HepG2 (cell line): ENCODE results near the gene KCNIP4. TPM values are rescaled to one million over a fixed set of nuclear protein-coding genes. Genes with fewer than 3 reads are reported as not detected.

Source experiments
- ATAC-seq: fragments of 200-7000 bp; cut with Tn5 transposase; 3 replicates; pipeline ENCODE4 v1.9.1; 2020; ENCODE audit warnings: mild to moderate bottlenecking, moderate library complexity
- BruUV-seq: library from RNA; stranded (reverse); fragments of 400-500 nt; replicated peaks from 2 replicates; lab custom pipeline; 2021; lab: Mats Ljungman, UMichigan
- CTCF ChIA-PET: fragments of 300-600 bp; formaldehyde crosslinking; extraction: SDS; loops from one replicate; lab custom pipeline; 2021; ENCODE audit warnings: low total read pairs, inconsistent platforms, low intra/inter-chr PET ratio; lab: Yijun Ruan, JAX
- POLR2A ChIA-PET: fragments of 350-600 bp; sonication (Branson Sonifier 250); formaldehyde crosslinking; loops from one replicate; lab custom pipeline; 2020; ENCODE audit warnings: antibody characterized with exemption, inconsistent platforms; lab: Yijun Ruan, JAX
- DNase-seq: peaks from one replicate; pipeline ENCODE4 v3.0.0-alpha.2; 2015; ENCODE audit warnings: low spot score
- FAIRE-seq: peaks from 3 replicates; lab custom pipeline; 2011; peaks lifted over from hg19 to GRCh38; lab: Jason Lieb, UNC
- H2AFZ ChIP-seq: one replicate; pipeline ENCODE4 v1.6.1; 2011; ENCODE audit warnings: low read length, inconsistent platforms
- H3K27ac ChIP-seq: fragments of 300-600 bp; 3 replicates; pipeline ENCODE4 v1.8.0; 2011; ENCODE audit warnings: mixed run types, mild to moderate bottlenecking, mixed read lengths, low read length, inconsistent platforms; ENCODE audit not compliant: insufficient read depth; ENCODE audit errors: extremely low read length
- H3K27me3 ChIP-seq, 2 experiments: fragments of 200-600 bp in 1 of 2; 2 replicates in 1 of 2; 3 replicates in 1 of 2; pipeline versions ENCODE4 v1.6.0 to v1.8.0; 2011; ENCODE audit warnings: low read length in 2 of 2, mild to moderate bottlenecking in 2 of 2, moderate library complexity in 2 of 2, inconsistent platforms in 1 of 2; ENCODE audit not compliant: insufficient read depth in 2 of 2, control insufficient read depth in 1 of 2
- H3K36me3 ChIP-seq, 2 experiments: fragments of 200-600 bp in 1 of 2; replicated peaks in 1 of 2; 2 replicates in 1 of 2; 3 replicates in 1 of 2; pipeline versions ENCODE4 v1.5.1 to v1.8.0; 2011; ENCODE audit warnings: low read length in 2 of 2, inconsistent platforms in 1 of 2; ENCODE audit not compliant: insufficient read depth in 2 of 2, control insufficient read depth in 1 of 2
- H3K4me1 ChIP-seq: 2 replicates; pipeline ENCODE4 v1.5.1; 2012; ENCODE audit warnings: low read length, inconsistent platforms; ENCODE audit not compliant: insufficient read depth
- H3K4me2 ChIP-seq: 2 replicates; pipeline ENCODE4 v1.6.0; 2011; ENCODE audit warnings: low read depth, low read length, inconsistent platforms
- H3K4me3 ChIP-seq, 3 experiments: fragments of 200-600 bp in 1 of 3; sonication (generic), shearing (Covaris generic) in 1 of 3; replicated peaks in 1 of 3; 2 replicates each; pipeline ENCODE4 v1.5.1; 2011 to 2016; ENCODE audit warnings: low read length in 3 of 3, inconsistent platforms in 2 of 3, low read depth in 2 of 3, mild to moderate bottlenecking in 2 of 3, control low read depth in 1 of 3, mixed read lengths in 1 of 3; ENCODE audit not compliant: insufficient read depth in 1 of 3
- H3K79me2 ChIP-seq: one replicate; pipeline ENCODE4 v1.6.1; 2011; ENCODE audit warnings: low read length, inconsistent platforms; ENCODE audit not compliant: insufficient read depth
- H3K9ac ChIP-seq: 2 replicates; pipeline ENCODE4 v1.6.0; 2011; ENCODE audit warnings: mild to moderate bottlenecking, low read depth, low read length, inconsistent platforms; ENCODE audit not compliant: insufficient read depth
- H3K9me3 ChIP-seq: 2 replicates; pipeline ENCODE4 v1.5.1; 2012; ENCODE audit warnings: mild to moderate bottlenecking, low read length
- H4K20me1 ChIP-seq: 2 replicates; pipeline ENCODE4 v1.6.0; 2011; ENCODE audit warnings: inconsistent platforms, mild to moderate bottlenecking, low read length, moderate library complexity; ENCODE audit not compliant: insufficient read depth
- AGO1 ChIP-seq: fragments of 200-400 bp; formaldehyde crosslinking; IDR thresholded peaks from 2 replicates; pipeline ENCODE4 v1.6.1; 2017; ENCODE audit warnings: mild to moderate bottlenecking, low read depth, low read length, moderate library complexity; ENCODE audit not compliant: poor library complexity, severe bottlenecking
- FOXK2 ChIP-seq: fragments of 450-650 bp; IDR thresholded peaks from 2 replicates; pipeline ENCODE4 v1.6.1; 2016
- ZNF333 ChIP-seq: sonication (generic); formaldehyde crosslinking; IDR thresholded peaks from 2 replicates; pipeline ENCODE4 v1.4.0; 2020; ENCODE audit warnings: mild to moderate bottlenecking, missing genetic modification reagents, borderline replicate concordance
- WGBS: methylation state at CpG from one replicate; pipeline ENCODE4 v1.1.6; 2017; ENCODE audit warnings: low lambda C conversion rate; 5-methylcytosine and 5-hydroxymethylcytosine counted together
- in situ Hi-C: cut with HindIII; loops from 2 replicates; pipeline ENCODE4 v1.10.0; 2017; ENCODE audit warnings: low pct_unique_long_range_greater_than_20kb; ENCODE audit not compliant: extremely low pct_ligation_motif_present
- intact Hi-C: fragments of 100-400 bp; cut with micrococcal nuclease; formaldehyde crosslinking; loops from one replicate; pipeline ENCODE4 v1.10.0; 2022; ENCODE audit not compliant: unreplicated experiment
- polyA plus RNA-seq, 8 experiments: library from polyadenylated mRNA; depleted of rRNA in 3 of 8; stranded (reverse) in 7 of 8; unstranded in 1 of 8; fragments of >200 nt; fragmentation: Illumina TruSeq in 4 of 8; extraction: Trizol in 4 of 8; gene quantifications; 2 replicates each; pipeline versions ENCODE4 v1.2.1 to v1.2.3, GENCODE V29; 2011 to 2016; ENCODE audit warnings: low read depth in 4 of 8, missing spikeins in 1 of 8, mixed read lengths in 1 of 8; ENCODE audit not compliant: insufficient read depth in 1 of 8
- total RNA-seq, 5 experiments: library from RNA; depleted of rRNA; stranded (reverse); fragments of >200 nt; fragmentation: Illumina TruSeq; extraction: Trizol; gene quantifications; 2 replicates each; pipeline ENCODE4 v1.2.3, GENCODE V29; 2016; ENCODE audit warnings: low read depth in 1 of 5
- TF ChIP-seq, protein P1 (sequence below): sonication (generic); formaldehyde crosslinking; IDR thresholded peaks from 2 replicates; pipeline ENCODE4 v1.9.0; 2021; ENCODE audit warnings: missing genetic modification reagents, borderline replicate concordance
- TF ChIP-seq, protein P2 (sequence below): sonication (generic); formaldehyde crosslinking; IDR thresholded peaks from 2 replicates; pipeline ENCODE4 v1.8.0; 2022; ENCODE audit warnings: missing genetic modification reagents, mild to moderate bottlenecking, moderate library complexity, borderline replicate concordance
- TF ChIP-seq, protein P3 (sequence below): IDR thresholded peaks from 2 replicates; pipeline ENCODE4 v1.6.1; 2012; ENCODE audit warnings: inconsistent platforms
- TF ChIP-seq, protein P4 (sequence below): sonication (generic); formaldehyde crosslinking; IDR thresholded peaks from 2 replicates; pipeline ENCODE4 v1.5.1; 2020; ENCODE audit warnings: mild to moderate bottlenecking, missing genetic modification reagents, moderate library complexity
- TF ChIP-seq, protein P5 (sequence below): sonication (generic); formaldehyde crosslinking; IDR thresholded peaks from 2 replicates; pipeline ENCODE4 v1.4.0; 2020; ENCODE audit warnings: missing genetic modification reagents, borderline replicate concordance
- TF ChIP-seq, protein P6 (sequence below): sonication (generic); formaldehyde crosslinking; IDR thresholded peaks from 2 replicates; pipeline ENCODE4 v1.4.0; 2020; ENCODE audit warnings: low read depth, mild to moderate bottlenecking, missing genetic modification reagents

Gene KCNIP4
- total and polyA plus RNA-seq, 2 of the 13 experiments (the other 11 are each of a cell fraction or from before 2014, with no cell fraction given) = 0.09 TPM; not detected in 1

DNA sequence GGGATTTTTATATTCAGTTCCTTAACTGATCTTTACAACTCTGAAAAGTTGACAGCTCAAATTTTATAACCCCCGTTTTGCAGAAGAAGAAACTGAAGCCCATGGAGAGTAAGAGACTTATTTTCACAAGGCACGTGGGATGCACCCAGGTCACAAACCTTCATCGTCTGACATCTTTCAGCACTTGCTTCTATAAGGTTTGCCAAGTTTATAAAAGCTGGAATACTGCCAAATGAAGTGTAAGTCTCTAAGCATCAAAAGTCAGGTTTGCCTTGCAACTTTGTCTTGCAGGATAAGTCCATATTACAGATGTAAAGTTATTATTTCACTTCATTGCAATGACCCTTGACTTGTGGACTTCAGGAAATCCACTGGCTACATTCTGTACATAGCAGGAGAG, 6.3 kb upstream of the KCNIP4 start (continued):
- TF ChIP-seq, protein P1, sequence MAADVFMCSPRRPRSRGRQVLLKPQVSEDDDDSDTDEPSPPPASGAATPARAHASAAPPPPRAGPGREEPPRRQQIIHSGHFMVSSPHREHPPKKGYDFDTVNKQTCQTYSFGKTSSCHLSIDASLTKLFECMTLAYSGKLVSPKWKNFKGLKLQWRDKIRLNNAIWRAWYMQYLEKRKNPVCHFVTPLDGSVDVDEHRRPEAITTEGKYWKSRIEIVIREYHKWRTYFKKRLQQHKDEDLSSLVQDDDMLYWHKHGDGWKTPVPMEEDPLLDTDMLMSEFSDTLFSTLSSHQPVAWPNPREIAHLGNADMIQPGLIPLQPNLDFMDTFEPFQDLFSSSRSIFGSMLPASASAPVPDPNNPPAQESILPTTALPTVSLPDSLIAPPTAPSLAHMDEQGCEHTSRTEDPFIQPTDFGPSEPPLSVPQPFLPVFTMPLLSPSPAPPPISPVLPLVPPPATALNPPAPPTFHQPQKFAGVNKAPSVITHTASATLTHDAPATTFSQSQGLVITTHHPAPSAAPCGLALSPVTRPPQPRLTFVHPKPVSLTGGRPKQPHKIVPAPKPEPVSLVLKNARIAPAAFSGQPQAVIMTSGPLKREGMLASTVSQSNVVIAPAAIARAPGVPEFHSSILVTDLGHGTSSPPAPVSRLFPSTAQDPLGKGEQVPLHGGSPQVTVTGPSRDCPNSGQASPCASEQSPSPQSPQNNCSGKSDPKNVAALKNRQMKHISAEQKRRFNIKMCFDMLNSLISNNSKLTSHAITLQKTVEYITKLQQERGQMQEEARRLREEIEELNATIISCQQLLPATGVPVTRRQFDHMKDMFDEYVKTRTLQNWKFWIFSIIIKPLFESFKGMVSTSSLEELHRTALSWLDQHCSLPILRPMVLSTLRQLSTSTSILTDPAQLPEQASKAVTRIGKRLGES (CRISPR knock-in tag) = no peak
- no peak for TF ChIP-seq AGO1

DNA sequence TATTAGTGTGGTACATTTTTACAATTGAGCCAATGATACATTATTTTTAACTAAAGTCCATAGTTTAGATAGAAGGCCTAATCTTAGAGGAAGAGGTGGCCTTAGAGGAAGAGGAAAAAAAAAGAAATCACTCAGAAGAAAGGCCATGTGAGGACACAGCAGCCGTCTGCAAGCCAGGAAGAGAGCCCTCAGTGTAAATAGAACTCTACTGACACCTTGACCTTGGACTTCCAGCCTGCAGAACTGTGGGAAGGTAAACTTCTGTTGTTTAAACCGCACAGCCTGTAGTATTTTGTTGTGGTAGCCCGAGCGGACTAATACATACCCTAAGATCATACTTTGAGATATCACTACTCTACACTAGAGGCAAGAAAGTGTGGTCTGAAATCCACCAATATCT, 5.1 kb upstream of the KCNIP4 start:
- ATAC-seq (no peak; the same call in 2 of the 3 replicates), DNase-seq (no peak), FAIRE-seq (no peak)
- WGBS = 4% methylated on average over 4 of the region's 4 CpGs
- no peaks in the 10 kb centered on the region for H4K20me1 ChIP-seq
- no peak overlapping the region for H3K9ac ChIP-seq
- ChIA-PET CTCF (no interaction called here), POLR2A (no interaction called here)
- H3K4me2 ChIP-seq = no peak overlapping the region
- BruUV-seq = no TSS peak
- no peaks in the 10 kb centered on the region for H3K9me3 ChIP-seq
- H3K4me3 ChIP-seq = no peak overlapping the region
- no peak overlapping the region for H3K27ac ChIP-seq
- no peaks in the 10 kb centered on the region for H3K36me3 ChIP-seq
- peaks cover 0 to 9% of the 10 kb centered on the region in 2 experiments; a peak in 1 of 5 replicates for H3K27me3 ChIP-seq
- in situ Hi-C loops (no loop called here), intact Hi-C loops (no loop called here)
- no peak overlapping the region for H2AFZ ChIP-seq
- no peaks in the 10 kb centered on the region for H3K4me1 ChIP-seq
- no peaks in the 10 kb centered on the region for H3K79me2 ChIP-seq
- TF ChIP-seq, protein P2, sequence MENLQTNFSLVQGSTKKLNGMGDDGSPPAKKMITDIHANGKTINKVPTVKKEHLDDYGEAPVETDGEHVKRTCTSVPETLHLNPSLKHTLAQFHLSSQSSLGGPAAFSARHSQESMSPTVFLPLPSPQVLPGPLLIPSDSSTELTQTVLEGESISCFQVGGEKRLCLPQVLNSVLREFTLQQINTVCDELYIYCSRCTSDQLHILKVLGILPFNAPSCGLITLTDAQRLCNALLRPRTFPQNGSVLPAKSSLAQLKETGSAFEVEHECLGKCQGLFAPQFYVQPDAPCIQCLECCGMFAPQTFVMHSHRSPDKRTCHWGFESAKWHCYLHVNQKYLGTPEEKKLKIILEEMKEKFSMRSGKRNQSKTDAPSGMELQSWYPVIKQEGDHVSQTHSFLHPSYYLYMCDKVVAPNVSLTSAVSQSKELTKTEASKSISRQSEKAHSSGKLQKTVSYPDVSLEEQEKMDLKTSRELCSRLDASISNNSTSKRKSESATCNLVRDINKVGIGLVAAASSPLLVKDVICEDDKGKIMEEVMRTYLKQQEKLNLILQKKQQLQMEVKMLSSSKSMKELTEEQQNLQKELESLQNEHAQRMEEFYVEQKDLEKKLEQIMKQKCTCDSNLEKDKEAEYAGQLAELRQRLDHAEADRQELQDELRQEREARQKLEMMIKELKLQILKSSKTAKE (CRISPR knock-in tag) = 0 out of 2 replicates have a peak, but pooled peaks have one; percentile 24
- TF ChIP-seq, protein P3, sequence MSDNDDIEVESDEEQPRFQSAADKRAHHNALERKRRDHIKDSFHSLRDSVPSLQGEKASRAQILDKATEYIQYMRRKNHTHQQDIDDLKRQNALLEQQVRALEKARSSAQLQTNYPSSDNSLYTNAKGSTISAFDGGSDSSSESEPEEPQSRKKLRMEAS = no peak
- TF ChIP-seq FOXK2 = no peak
- no peak for TF ChIP-seq ZNF333 (CRISPR knock-in tag)
- TF ChIP-seq, protein P4, sequence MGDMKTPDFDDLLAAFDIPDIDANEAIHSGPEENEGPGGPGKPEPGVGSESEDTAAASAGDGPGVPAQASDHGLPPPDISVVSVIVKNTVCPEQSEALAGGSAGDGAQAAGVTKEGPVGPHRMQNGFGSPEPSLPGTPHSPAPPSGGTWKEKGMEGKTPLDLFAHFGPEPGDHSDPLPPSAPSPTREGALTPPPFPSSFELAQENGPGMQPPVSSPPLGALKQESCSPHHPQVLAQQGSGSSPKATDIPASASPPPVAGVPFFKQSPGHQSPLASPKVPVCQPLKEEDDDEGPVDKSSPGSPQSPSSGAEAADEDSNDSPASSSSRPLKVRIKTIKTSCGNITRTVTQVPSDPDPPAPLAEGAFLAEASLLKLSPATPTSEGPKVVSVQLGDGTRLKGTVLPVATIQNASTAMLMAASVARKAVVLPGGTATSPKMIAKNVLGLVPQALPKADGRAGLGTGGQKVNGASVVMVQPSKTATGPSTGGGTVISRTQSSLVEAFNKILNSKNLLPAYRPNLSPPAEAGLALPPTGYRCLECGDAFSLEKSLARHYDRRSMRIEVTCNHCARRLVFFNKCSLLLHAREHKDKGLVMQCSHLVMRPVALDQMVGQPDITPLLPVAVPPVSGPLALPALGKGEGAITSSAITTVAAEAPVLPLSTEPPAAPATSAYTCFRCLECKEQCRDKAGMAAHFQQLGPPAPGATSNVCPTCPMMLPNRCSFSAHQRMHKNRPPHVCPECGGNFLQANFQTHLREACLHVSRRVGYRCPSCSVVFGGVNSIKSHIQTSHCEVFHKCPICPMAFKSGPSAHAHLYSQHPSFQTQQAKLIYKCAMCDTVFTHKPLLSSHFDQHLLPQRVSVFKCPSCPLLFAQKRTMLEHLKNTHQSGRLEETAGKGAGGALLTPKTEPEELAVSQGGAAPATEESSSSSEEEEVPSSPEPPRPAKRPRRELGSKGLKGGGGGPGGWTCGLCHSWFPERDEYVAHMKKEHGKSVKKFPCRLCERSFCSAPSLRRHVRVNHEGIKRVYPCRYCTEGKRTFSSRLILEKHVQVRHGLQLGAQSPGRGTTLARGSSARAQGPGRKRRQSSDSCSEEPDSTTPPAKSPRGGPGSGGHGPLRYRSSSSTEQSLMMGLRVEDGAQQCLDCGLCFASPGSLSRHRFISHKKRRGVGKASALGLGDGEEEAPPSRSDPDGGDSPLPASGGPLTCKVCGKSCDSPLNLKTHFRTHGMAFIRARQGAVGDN = no peak
- TF ChIP-seq, protein P5, sequence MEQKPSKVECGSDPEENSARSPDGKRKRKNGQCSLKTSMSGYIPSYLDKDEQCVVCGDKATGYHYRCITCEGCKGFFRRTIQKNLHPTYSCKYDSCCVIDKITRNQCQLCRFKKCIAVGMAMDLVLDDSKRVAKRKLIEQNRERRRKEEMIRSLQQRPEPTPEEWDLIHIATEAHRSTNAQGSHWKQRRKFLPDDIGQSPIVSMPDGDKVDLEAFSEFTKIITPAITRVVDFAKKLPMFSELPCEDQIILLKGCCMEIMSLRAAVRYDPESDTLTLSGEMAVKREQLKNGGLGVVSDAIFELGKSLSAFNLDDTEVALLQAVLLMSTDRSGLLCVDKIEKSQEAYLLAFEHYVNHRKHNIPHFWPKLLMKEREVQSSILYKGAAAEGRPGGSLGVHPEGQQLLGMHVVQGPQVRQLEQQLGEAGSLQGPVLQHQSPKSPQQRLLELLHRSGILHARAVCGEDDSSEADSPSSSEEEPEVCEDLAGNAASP (CRISPR knock-in tag) = peak; percentile 94
- TF ChIP-seq, protein P6, sequence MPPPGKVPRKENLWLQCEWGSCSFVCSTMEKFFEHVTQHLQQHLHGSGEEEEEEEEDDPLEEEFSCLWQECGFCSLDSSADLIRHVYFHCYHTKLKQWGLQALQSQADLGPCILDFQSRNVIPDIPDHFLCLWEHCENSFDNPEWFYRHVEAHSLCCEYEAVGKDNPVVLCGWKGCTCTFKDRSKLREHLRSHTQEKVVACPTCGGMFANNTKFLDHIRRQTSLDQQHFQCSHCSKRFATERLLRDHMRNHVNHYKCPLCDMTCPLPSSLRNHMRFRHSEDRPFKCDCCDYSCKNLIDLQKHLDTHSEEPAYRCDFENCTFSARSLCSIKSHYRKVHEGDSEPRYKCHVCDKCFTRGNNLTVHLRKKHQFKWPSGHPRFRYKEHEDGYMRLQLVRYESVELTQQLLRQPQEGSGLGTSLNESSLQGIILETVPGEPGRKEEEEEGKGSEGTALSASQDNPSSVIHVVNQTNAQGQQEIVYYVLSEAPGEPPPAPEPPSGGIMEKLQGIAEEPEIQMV = no peak
